Measurements from ENCODE around the gene ATP10B.

DNA sequence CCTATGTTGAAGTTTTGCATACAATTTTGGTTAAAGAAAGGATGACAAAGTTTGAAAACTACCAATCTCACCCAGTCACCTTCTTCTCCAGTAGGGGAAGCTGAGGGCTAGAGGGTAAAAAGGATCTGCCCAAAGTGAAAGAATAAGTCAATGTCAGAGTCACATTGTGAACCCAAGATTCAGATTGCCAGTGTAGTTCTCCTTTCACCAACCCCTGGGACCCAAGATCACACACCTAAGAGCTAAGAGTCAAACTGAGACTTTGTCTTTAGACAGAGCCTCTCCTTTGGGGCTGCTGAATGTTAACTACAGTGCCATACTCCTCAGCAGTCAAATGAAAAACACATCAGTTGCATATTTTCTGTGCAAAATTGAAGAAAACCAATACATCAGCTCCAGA lies 210.6 kb downstream of the ATP10B start:
- no peak for TF ChIP-seq POLR2A (IDR thresholded peaks at IDR 0.05; ENCODE audit: low read depth, low read length)
- TF ChIP-seq POLR2AphosphoS5 (IDR thresholded peaks at IDR 0.05; ENCODE audit: low read depth, low read length) = no peak

Data from GM12891 (cell line).